DOHH2 (cell line): ENCODE data around the gene SH2D3A.

Experiments
- H3F3A ChIP-seq: fragments of 200-600 bp; sonication (generic), shearing (Covaris generic); 2 replicates; pipeline ENCODE4 v1.6.0; 2016; ENCODE audit warnings: antibody characterized with exemption, mild to moderate bottlenecking; ENCODE audit not compliant: control insufficient read depth, insufficient read depth
- H3K27ac ChIP-seq: fragments of 200-600 bp; sonication (generic); 2 replicates; pipeline ENCODE4 v1.5.1; 2014; ENCODE audit warnings: low read depth, mild to moderate bottlenecking, low read length, moderate library complexity
- H3K27me3 ChIP-seq: fragments of 200-600 bp; sonication (generic); 2 replicates; pipeline ENCODE4 v1.6.1; 2014; ENCODE audit warnings: mild to moderate bottlenecking, low read length, mixed read lengths; ENCODE audit not compliant: control insufficient read depth
- H3K36me3 ChIP-seq: fragments of 200-600 bp; sonication (generic); 2 replicates; pipeline ENCODE4 v1.6.1; 2014; ENCODE audit warnings: mild to moderate bottlenecking, low read length, moderate library complexity, mixed read lengths; ENCODE audit not compliant: control insufficient read depth
- H3K4me1 ChIP-seq: fragments of 200-600 bp; sonication (generic); 2 replicates; pipeline ENCODE4 v1.6.1; 2014; ENCODE audit warnings: mild to moderate bottlenecking, low read length, mixed read lengths; ENCODE audit not compliant: control insufficient read depth
- H3K4me2 ChIP-seq: fragments of 200-600 bp; sonication (generic); 2 replicates; pipeline ENCODE4 v1.6.0; 2014; ENCODE audit warnings: mild to moderate bottlenecking, low read length, moderate library complexity
- H3K4me3 ChIP-seq: fragments of 200-600 bp; sonication (generic); 2 replicates; pipeline ENCODE4 v1.5.1; 2014; ENCODE audit warnings: mild to moderate bottlenecking, low read length, mixed read lengths
- H3K79me2 ChIP-seq: fragments of 200-600 bp; sonication (generic); 2 replicates; pipeline ENCODE4 v1.6.1; 2014; ENCODE audit warnings: mild to moderate bottlenecking, low read length, mixed read lengths; ENCODE audit not compliant: control insufficient read depth
- H3K9me2 ChIP-seq: fragments of 200-600 bp; sonication (generic); replicated peaks from 2 replicates; pipeline ENCODE4 v1.6.1; 2014; ENCODE audit warnings: mild to moderate bottlenecking, low read length, mixed read lengths; ENCODE audit not compliant: control insufficient read depth
- H3K9me3 ChIP-seq: fragments of 200-600 bp; sonication (generic); 2 replicates; pipeline ENCODE4 v1.6.1; 2014; ENCODE audit warnings: antibody characterized with exemption, low read length, mixed read lengths; ENCODE audit not compliant: control insufficient read depth, insufficient read depth
- H4K20me1 ChIP-seq: fragments of 200-600 bp; sonication (generic); 2 replicates; pipeline ENCODE4 v1.6.0; 2014; ENCODE audit warnings: low read depth, mild to moderate bottlenecking, antibody characterized with exemption, low read length, moderate library complexity; ENCODE audit not compliant: control insufficient read depth, insufficient read depth
- CTCF ChIP-seq: fragments of 200-600 bp; sonication (generic); IDR thresholded peaks from one replicate; pipeline ENCODE4 v1.5.1; 2014; ENCODE audit warnings: antibody characterized with exemption, mild to moderate bottlenecking, low read depth, low read length; ENCODE audit not compliant: poor library complexity, severe bottlenecking
- EZH2phosphoT487 ChIP-seq: fragments of 200-600 bp; sonication (generic); IDR thresholded peaks from 2 replicates; pipeline ENCODE4 v1.6.1; 2017; ENCODE audit warnings: borderline replicate concordance, mild to moderate bottlenecking, antibody characterized with exemption, low read length, moderate library complexity, mixed read lengths

The SH2D3A gene

DNA sequence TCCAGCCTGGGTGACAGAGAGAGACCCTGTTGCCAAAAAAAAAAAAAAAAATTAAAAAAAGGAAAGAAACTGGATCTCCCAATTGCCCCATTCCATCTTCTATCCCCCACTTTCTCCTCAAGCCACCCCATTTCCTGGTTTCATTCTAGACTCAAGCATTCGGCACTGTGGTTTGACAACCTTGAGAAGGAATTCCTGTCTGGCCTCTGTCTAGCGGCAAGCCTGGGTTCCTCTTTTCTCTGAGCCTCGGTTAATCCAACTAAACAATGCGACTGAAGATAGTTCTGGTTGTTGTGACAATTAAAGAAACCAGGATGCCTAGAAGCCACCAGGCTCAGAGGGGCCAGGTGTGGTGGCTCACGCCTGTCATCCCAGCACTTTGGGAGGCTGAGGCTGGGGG lies 43.5 kb downstream of the SH2D3A start:
- Histone ChIP-seq H3K9me2 (no peaks in the 10 kb centered on the region), H3K27me3 (no peaks in the 10 kb centered on the region), H3K27ac (no peak overlapping the region), H3K4me3 (no peak overlapping the region), H3F3A (peaks cover 8% of the 10 kb centered on the region), H3K4me2 (no peak overlapping the region), H3K36me3 (no peaks in the 10 kb centered on the region), H3K79me2 (no peaks in the 10 kb centered on the region), H4K20me1 (no peaks in the 10 kb centered on the region), H3K4me1 (peaks cover 56% of the 10 kb centered on the region), H3K9me3 (no peaks in the 10 kb centered on the region)
- TF ChIP-seq EZH2phosphoT487 (no peak), CTCF (no peak)

GRCh38 chr19:6723108-6723618 lies 44.1 kb downstream of the SH2D3A start:
- H3K9me2 ChIP-seq = no peaks in the 10 kb centered on the region
- no peaks in the 10 kb centered on the region for H4K20me1 ChIP-seq
- no peak overlapping the region for H3K4me3 ChIP-seq
- H3F3A ChIP-seq = peaks cover 4% of the 10 kb centered on the region; the same call in 1 of the 2 replicates
- H3K36me3 ChIP-seq = no peaks in the 10 kb centered on the region
- no peak overlapping the region for H3K4me2 ChIP-seq
- H3K9me3 ChIP-seq = no peaks in the 10 kb centered on the region
- no peak overlapping the region for H3K27ac ChIP-seq
- H3K27me3 ChIP-seq = no peaks in the 10 kb centered on the region
- H3K4me1 ChIP-seq = peaks cover 51% of the 10 kb centered on the region
- TF ChIP-seq EZH2phosphoT487 (no peak), CTCF (no peak)
- H3K79me2 ChIP-seq = no peaks in the 10 kb centered on the region

GRCh38 chr19:6721773-6722172 lies 45.5 kb downstream of the SH2D3A start:
- H3K4me3 ChIP-seq = peak overlapping the region; percentile 38
- no peaks in the 10 kb centered on the region for H4K20me1 ChIP-seq
- H3K9me3 ChIP-seq = no peaks in the 10 kb centered on the region
- H3K4me1 ChIP-seq = peaks cover 41% of the 10 kb centered on the region
- H3K79me2 ChIP-seq = no peaks in the 10 kb centered on the region
- peak overlapping the region; percentile 59 for H3K4me2 ChIP-seq
- TF ChIP-seq CTCF (no peak), EZH2phosphoT487 (no peak)
- no peaks in the 10 kb centered on the region for H3K36me3 ChIP-seq
- no peaks in the 10 kb centered on the region for H3K9me2 ChIP-seq
- no peaks in the 10 kb centered on the region for H3K27me3 ChIP-seq
- peak overlapping the region; percentile 24 for H3K27ac ChIP-seq
- H3F3A ChIP-seq = peaks cover 7% of the 10 kb centered on the region; the same call in 1 of the 2 replicates

- Histone ChIP-seq H3K27me3 (no peaks in the 10 kb centered on the region), H3K4me1 (peaks cover 41% of the 10 kb centered on the region), H3F3A (peaks cover 10% of the 10 kb centered on the region; the same call in 1 of the 2 replicates), H3K27ac (no peak overlapping the region), H3K9me2 (no peaks in the 10 kb centered on the region), H3K4me2 (peak overlapping the region; percentile 59), H3K4me3 (peak overlapping the region; percentile 38; the same call in 1 of the 2 replicates), H4K20me1 (no peaks in the 10 kb centered on the region), H3K9me3 (no peaks in the 10 kb centered on the region), H3K36me3 (no peaks in the 10 kb centered on the region), H3K79me2 (no peaks in the 10 kb centered on the region)
- no peak for TF ChIP-seq CTCF
- TF ChIP-seq EZH2phosphoT487 = no peak
Observed at GRCh38 chr19:6721138-6721474, 46.1 kb downstream of the SH2D3A start.
